Mammary epithelial cell (primary cell): ENCODE data around the gene USP11.

Experiments
- EZH2 ChIP-seq: IDR thresholded peaks from 2 replicates; pipeline ENCODE4 v1.6.1; 2012; ENCODE audit warnings: low read length, inconsistent platforms, borderline replicate concordance
- TF ChIP-seq, protein P1 (sequence below), 2 donors: IDR thresholded peaks in 1 of 2; conservative IDR thresholded peaks in 1 of 2; 2 replicates each; pipeline ENCODE4 v1.5.1; 2011 to 2012; ENCODE audit warnings: inconsistent platforms in 2 of 2, low read length in 2 of 2, mild to moderate bottlenecking in 2 of 2, control low read depth in 1 of 2, low read depth in 1 of 2; ENCODE audit not compliant: insufficient read depth in 1 of 2; ENCODE audit errors: extremely low read depth in 1 of 2

GRCh38 chrX:47218920-47219815 is 13.6 kb upstream of the USP11 start:
- TF ChIP-seq, protein P1, sequence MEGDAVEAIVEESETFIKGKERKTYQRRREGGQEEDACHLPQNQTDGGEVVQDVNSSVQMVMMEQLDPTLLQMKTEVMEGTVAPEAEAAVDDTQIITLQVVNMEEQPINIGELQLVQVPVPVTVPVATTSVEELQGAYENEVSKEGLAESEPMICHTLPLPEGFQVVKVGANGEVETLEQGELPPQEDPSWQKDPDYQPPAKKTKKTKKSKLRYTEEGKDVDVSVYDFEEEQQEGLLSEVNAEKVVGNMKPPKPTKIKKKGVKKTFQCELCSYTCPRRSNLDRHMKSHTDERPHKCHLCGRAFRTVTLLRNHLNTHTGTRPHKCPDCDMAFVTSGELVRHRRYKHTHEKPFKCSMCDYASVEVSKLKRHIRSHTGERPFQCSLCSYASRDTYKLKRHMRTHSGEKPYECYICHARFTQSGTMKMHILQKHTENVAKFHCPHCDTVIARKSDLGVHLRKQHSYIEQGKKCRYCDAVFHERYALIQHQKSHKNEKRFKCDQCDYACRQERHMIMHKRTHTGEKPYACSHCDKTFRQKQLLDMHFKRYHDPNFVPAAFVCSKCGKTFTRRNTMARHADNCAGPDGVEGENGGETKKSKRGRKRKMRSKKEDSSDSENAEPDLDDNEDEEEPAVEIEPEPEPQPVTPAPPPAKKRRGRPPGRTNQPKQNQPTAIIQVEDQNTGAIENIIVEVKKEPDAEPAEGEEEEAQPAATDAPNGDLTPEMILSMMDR (conservative IDR thresholded peaks at IDR 0.05 in 1 of 2, IDR thresholded peaks at IDR 0.05 in 1 of 2; ENCODE audit: extremely low read depth in 1 of 2, insufficient read depth in 1 of 2, low read depth in 1 of 2, low read length in 2 of 2): no peak
- no peak for TF ChIP-seq EZH2
